ENCODE data around the gene USP35.

GRCh38 chr11:78145511-78146025, 43.2 kb upstream of the USP35 start:
- TF ChIP-seq, protein P1, sequence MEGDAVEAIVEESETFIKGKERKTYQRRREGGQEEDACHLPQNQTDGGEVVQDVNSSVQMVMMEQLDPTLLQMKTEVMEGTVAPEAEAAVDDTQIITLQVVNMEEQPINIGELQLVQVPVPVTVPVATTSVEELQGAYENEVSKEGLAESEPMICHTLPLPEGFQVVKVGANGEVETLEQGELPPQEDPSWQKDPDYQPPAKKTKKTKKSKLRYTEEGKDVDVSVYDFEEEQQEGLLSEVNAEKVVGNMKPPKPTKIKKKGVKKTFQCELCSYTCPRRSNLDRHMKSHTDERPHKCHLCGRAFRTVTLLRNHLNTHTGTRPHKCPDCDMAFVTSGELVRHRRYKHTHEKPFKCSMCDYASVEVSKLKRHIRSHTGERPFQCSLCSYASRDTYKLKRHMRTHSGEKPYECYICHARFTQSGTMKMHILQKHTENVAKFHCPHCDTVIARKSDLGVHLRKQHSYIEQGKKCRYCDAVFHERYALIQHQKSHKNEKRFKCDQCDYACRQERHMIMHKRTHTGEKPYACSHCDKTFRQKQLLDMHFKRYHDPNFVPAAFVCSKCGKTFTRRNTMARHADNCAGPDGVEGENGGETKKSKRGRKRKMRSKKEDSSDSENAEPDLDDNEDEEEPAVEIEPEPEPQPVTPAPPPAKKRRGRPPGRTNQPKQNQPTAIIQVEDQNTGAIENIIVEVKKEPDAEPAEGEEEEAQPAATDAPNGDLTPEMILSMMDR (IDR thresholded peaks at IDR 0.05) = no peak
- no peak for TF ChIP-seq EZH2 (IDR thresholded peaks at IDR 0.05; ENCODE audit: borderline replicate concordance, insufficient read depth, low read depth, low read length, poor library complexity, severe bottlenecking)
